ENCODE measurements around the gene BPIFB2. TPM values are rescaled to one million over a fixed set of nuclear protein-coding genes. Genes with fewer than 3 reads are reported as not detected.

Gene BPIFB2
- total and polyA plus RNA-seq, 4 donors, result 0.33 to 3.7 (median 1.5) TPM

DNA sequence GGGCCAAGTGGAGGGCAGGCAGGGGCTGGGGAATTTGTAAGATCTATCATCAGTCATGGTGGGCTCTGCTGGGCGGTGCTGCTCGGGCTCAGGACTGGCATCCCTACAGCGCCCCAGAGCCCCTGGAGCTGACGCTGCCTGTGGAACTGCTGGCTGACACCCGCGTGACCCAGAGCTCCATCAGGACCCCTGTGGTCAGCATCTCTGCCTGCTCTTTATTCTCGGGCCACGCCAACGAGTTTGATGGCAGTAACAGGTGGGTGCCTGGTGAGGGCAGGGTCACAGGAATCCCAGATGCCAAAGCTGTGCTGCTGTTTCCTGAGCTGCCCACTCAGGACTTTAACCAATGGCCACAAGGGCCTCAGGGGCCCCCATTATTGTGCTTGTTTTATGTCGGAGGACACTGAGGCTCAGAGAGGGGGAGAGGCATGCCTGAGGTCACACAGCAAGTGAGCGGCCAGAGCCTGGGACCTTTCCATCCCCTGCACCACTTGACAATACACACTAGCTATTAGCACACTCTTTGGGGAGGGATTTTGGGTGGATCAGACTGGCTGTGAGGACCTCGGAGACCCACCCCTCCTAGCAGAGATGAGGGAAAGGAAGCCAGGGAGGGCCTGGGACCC lies 6.3 kb downstream of the BPIFB2 start:
- no peaks in the 10 kb centered on the region for H3K9me3 ChIP-seq (ENCODE audit: control insufficient read depth in 4 of 4, low read length in 3 of 4)
- no peak overlapping the region for H3K9ac ChIP-seq (ENCODE audit: low read depth in 1 of 2, low read length in 2 of 2)
- H3K4me3 ChIP-seq (ENCODE audit: low read depth in 1 of 3, low read length in 3 of 3), result no peak overlapping the region
- peaks cover 0 to 2% (median 0%) of the 10 kb centered on the region in 4 donors for H3K27me3 ChIP-seq (ENCODE audit: control insufficient read depth in 4 of 4, insufficient read depth in 4 of 4, low read length in 3 of 4)
- WGBS, result 76% methylated on average over 12 of the region's 12 CpGs
- no peaks in the 10 kb centered on the region for H3K36me3 ChIP-seq (ENCODE audit: control insufficient read depth in 4 of 4, insufficient read depth in 3 of 4, low read depth in 1 of 4, low read length in 3 of 4)
- TF ChIP-seq FOXA2 (IDR thresholded peaks at IDR 0.05) (no peak), EGR1 (IDR thresholded peaks at IDR 0.05; ENCODE audit: low read depth in 2 of 2) (no peak), GABPA (IDR thresholded peaks at IDR 0.05 in 1 of 2, conservative IDR thresholded peaks at IDR 0.05 in 1 of 2) (no peak), SP1 (IDR thresholded peaks at IDR 0.05) (no peak), RAD21 (IDR thresholded peaks at IDR 0.05) (no peak), NR2F2 (IDR thresholded peaks at IDR 0.05) (no peak)
- TF ChIP-seq, protein P1, sequence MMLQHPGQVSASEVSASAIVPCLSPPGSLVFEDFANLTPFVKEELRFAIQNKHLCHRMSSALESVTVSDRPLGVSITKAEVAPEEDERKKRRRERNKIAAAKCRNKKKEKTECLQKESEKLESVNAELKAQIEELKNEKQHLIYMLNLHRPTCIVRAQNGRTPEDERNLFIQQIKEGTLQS (IDR thresholded peaks at IDR 0.05), result no peak
- no peak for DNase-seq (ENCODE audit: low spot score)
- H3K4me1 ChIP-seq (ENCODE audit: control insufficient read depth in 4 of 4, insufficient read depth in 4 of 4, low read length in 3 of 4), result no peaks in the 10 kb centered on the region
- no peak overlapping the region for H3K27ac ChIP-seq (ENCODE audit: low read depth in 1 of 2, low read length in 2 of 2)

DNA sequence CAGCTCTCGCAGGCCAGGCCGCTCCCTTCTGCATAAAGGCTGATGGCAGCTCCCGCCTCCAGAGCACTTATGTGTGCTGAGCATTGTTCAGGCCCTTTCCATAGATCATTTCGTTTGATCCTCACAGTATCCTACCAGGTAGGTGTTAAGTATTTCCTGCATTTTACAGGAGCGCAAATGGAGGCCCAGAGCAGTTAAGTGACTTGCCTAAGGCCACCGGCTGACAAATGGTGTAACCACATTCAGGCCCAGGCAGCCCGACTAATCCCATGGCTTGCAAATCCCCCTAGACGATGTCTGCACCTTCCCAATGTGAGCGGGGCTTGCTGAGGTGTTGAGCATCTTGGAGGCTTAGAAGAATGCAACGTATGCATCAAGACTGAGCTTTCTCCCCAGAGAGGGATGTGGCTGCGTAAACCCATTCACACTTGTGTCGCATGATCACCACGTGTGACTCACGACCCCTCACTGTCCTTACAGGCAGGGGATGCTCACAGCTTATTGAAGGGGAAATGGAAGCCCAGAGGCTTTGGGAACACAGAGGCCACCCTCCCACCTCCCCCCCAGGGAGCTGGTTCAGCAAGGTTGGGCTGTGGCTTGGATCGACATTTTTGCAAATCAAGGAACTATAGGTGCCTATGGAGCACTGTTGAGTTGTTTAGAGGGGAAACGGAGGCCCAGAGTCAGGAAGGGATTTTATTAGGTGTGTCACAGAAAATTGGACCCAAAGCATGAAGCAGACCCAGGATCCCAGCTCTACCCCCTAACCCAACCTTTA lies 7.0 kb downstream of the BPIFB2 start:
- H3K9ac ChIP-seq (ENCODE audit: low read depth in 1 of 2, low read length in 2 of 2), result no peak overlapping the region
- no peak overlapping the region for H3K4me3 ChIP-seq (ENCODE audit: low read depth in 1 of 3, low read length in 3 of 3)
- peaks cover 0 to 2% (median 0%) of the 10 kb centered on the region in 4 donors for H3K27me3 ChIP-seq (ENCODE audit: control insufficient read depth in 4 of 4, insufficient read depth in 4 of 4, low read length in 3 of 4)
- H3K36me3 ChIP-seq (ENCODE audit: control insufficient read depth in 4 of 4, insufficient read depth in 3 of 4, low read depth in 1 of 4, low read length in 3 of 4), result no peaks in the 10 kb centered on the region
- H3K4me1 ChIP-seq (ENCODE audit: control insufficient read depth in 4 of 4, insufficient read depth in 4 of 4, low read length in 3 of 4), result no peaks in the 10 kb centered on the region
- no peak overlapping the region for H3K27ac ChIP-seq (ENCODE audit: low read depth in 1 of 2, low read length in 2 of 2)
- TF ChIP-seq, protein P2, sequence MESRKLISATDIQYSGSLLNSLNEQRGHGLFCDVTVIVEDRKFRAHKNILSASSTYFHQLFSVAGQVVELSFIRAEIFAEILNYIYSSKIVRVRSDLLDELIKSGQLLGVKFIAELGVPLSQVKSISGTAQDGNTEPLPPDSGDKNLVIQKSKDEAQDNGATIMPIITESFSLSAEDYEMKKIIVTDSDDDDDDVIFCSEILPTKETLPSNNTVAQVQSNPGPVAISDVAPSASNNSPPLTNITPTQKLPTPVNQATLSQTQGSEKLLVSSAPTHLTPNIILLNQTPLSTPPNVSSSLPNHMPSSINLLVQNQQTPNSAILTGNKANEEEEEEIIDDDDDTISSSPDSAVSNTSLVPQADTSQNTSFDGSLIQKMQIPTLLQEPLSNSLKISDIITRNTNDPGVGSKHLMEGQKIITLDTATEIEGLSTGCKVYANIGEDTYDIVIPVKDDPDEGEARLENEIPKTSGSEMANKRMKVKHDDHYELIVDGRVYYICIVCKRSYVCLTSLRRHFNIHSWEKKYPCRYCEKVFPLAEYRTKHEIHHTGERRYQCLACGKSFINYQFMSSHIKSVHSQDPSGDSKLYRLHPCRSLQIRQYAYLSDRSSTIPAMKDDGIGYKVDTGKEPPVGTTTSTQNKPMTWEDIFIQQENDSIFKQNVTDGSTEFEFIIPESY (IDR thresholded peaks at IDR 0.05), result no peak
- no peak for TF ChIP-seq FOXA1 (IDR thresholded peaks at IDR 0.05)
- TF ChIP-seq HNF4G (IDR thresholded peaks at IDR 0.05), result no peak
- no peak for TF ChIP-seq JUND (IDR thresholded peaks at IDR 0.05)
- TF ChIP-seq HNF4A (conservative IDR thresholded peaks at IDR 0.05), result no peak
- no peak for TF ChIP-seq YY1 (IDR thresholded peaks at IDR 0.05)
- TF ChIP-seq, protein P3, sequence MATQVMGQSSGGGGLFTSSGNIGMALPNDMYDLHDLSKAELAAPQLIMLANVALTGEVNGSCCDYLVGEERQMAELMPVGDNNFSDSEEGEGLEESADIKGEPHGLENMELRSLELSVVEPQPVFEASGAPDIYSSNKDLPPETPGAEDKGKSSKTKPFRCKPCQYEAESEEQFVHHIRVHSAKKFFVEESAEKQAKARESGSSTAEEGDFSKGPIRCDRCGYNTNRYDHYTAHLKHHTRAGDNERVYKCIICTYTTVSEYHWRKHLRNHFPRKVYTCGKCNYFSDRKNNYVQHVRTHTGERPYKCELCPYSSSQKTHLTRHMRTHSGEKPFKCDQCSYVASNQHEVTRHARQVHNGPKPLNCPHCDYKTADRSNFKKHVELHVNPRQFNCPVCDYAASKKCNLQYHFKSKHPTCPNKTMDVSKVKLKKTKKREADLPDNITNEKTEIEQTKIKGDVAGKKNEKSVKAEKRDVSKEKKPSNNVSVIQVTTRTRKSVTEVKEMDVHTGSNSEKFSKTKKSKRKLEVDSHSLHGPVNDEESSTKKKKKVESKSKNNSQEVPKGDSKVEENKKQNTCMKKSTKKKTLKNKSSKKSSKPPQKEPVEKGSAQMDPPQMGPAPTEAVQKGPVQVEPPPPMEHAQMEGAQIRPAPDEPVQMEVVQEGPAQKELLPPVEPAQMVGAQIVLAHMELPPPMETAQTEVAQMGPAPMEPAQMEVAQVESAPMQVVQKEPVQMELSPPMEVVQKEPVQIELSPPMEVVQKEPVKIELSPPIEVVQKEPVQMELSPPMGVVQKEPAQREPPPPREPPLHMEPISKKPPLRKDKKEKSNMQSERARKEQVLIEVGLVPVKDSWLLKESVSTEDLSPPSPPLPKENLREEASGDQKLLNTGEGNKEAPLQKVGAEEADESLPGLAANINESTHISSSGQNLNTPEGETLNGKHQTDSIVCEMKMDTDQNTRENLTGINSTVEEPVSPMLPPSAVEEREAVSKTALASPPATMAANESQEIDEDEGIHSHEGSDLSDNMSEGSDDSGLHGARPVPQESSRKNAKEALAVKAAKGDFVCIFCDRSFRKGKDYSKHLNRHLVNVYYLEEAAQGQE (IDR thresholded peaks at IDR 0.05), result no peak
- TF ChIP-seq EGR1 (IDR thresholded peaks at IDR 0.05; ENCODE audit: low read depth in 2 of 2), result no peak
- no peak for TF ChIP-seq TAF1 (conservative IDR thresholded peaks at IDR 0.05)
- TF ChIP-seq FOXA2 (IDR thresholded peaks at IDR 0.05), result no peak
- no peak for TF ChIP-seq RAD21 (IDR thresholded peaks at IDR 0.05)
- DNase-seq (ENCODE audit: low spot score), result no peak
- 73% methylated on average over 16 of the region's 16 CpGs for WGBS
- H3K9me3 ChIP-seq (ENCODE audit: control insufficient read depth in 4 of 4, low read length in 3 of 4), result no peaks in the 10 kb centered on the region

Data from liver (tissue), 9 donors.